A172 (cell line): ENCODE results near the gene FCRLB. TPM values are rescaled to one million over a fixed set of nuclear protein-coding genes. Genes with fewer than 3 reads are reported as not detected.
A peak's percentile ranks its signal among the peaks of the same experiment; 100 is the strongest.
"Not testable (repeated sequence)": the region's sequence is repeated elsewhere in the genome, so short reads cannot be mapped to it uniquely, and the experiment has no call there.

Source experiments
- DNase-seq: peaks from one replicate; pipeline ENCODE4 v3.0.0-alpha.2; 2015; ENCODE audit warnings: low spot score
- total RNA-seq: library from RNA; depleted of rRNA; stranded (reverse); fragments of >200 nt; shearing (Covaris generic); gene quantifications from 2 replicates; pipeline ENCODE4 v1.2.3, GENCODE V29; 2014

The FCRLB gene
- total RNA-seq, 1 experiment from 2014 or later: 2.7 TPM

DNA sequence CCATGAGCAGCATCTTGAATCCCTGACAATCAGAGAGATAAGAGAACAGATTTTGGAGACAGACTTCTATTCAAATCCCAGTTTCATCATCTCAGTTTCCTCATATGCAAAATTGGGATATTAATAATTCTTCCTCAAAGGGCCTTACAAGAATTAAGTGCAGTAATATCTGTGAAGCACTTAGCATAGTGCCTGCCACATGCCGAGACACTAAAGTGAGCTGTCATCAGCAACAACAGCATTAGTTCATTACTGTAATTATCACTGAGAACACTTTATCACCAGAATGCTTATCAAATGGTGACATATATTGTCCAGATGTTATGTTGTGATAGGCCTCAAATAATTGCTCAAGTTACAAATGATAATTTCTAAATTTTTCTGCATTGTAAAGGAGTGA, 922 bp upstream of the FCRLB start:
- DNase-seq: no peak

- peak; percentile 98 for DNase-seq
These were observed 497 bp downstream of the FCRLB start for GRCh38 chr1:161721738-161722343.

GRCh38 chr1:161722406-161722805, 1.1 kb downstream of the FCRLB start:
- DNase-seq: no peak

- DNase-seq: no peak
These were observed 2.3 kb downstream of the FCRLB start for GRCh38 chr1:161723459-161724141.

DNA sequence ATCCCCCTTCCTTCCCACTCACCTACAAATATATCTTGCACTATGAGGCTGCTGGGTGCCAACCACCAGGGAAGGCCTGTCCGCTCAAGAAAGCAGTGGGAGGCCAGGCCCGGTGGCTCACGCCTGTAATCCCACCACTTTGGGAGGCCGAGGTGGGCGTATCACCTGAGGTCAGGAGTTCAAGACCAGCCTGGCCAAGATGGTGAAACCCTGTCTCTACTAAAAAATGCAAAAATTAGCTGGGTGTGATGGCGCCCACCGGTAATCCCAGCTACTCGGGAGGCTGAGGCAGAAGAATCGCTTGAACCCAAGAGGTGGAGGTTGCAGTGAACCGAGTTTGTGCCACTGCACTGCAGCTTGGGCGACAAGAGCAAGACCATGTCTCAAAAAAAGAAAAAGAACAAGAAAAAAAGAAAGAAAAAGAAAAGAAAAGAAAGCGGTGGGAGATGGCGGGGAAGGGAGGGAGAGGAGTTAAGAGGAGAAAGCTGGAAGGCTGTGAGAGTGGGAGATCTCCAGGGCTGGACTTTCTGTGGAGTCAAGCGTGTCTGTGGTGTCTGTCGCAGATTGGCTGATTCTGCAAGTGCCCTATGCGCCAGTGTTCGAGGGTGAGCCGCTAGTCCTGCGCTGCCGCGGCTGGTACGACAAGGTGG, 4.0 kb downstream of the FCRLB start:
- not testable (repeated sequence) for DNase-seq

- peak; percentile 47 for DNase-seq
These were observed 4.6 kb downstream of the FCRLB start for GRCh38 chr1:161725908-161726472.

- peak; percentile 87 for DNase-seq
These were observed 5.3 kb downstream of the FCRLB start for GRCh38 chr1:161726473-161727255.

DNA sequence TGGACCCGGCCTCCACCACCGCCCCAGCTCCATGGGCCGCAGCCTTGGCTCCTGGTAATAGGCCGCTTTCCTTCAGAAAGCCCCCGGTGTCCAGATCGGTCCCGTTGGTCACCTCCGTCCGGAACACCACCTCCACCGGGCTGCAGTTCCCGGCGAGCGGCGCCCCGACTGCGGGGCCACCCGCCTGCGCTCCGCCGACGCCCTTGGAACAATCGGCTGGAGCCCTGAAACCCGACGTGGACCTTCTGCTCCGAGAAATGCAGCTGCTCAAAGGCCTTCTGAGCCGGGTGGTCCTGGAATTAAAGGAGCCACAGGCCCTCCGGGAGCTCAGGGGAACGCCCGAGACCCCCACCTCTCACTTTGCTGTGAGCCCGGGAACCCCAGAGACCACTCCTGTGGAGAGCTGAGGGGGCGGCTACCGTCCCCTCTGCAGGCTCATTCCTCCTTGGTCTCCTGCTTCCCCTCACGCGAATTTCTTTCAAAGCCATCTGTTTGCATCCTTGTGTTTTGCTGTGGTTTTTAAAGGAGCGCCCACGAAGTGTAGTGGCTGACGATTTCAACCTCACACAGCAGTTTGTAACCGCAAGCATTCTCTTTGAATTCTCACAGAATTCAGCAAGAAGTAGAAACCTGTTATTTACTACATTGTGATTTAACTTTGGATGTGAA, 6.0 kb downstream of the FCRLB start:
- DNase-seq: peak; percentile 74

DNA sequence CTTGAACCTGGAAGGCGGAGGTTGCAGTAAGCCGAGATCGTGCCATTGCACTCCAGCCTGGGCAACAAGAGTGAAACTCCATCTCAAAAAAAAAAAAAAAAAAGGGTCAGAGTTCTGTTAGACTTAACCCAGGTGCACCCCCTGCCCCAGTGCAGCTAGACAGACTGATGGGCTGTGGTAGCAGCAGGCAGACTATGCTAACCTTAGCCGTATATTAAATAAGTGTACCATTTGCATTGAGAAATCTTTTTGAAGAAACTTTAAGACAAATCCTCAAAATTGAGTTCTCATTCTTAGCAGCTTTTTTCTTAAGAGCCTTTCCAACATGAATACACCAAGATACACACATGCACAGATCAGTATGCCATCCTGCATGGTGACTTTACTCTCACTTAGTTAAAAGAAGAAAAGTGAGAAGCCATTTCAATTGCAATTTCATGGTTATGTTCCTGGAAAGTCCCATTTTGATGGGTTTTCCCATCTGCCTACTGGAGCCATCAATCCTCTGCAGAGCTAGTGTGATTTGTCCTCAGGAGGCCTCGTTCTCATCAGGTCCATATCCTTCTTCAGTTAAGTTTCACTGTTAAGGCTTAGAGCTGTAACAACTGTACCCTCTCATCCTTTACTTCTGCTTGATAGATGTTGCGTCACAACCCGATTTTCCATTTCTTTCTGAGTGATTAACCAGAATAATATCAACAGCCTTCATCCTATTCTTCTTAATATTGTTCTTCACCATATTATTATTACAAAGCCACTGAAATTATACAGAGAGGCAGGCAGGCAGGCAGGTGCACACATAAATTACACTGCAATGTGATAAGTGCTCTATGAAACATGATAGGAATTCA, 7.3 kb downstream of the FCRLB start:
- DNase-seq: no peak

- peak; percentile 87 for DNase-seq
These were observed 8.8 kb downstream of the FCRLB start for GRCh38 chr1:161730050-161730564.

DNA sequence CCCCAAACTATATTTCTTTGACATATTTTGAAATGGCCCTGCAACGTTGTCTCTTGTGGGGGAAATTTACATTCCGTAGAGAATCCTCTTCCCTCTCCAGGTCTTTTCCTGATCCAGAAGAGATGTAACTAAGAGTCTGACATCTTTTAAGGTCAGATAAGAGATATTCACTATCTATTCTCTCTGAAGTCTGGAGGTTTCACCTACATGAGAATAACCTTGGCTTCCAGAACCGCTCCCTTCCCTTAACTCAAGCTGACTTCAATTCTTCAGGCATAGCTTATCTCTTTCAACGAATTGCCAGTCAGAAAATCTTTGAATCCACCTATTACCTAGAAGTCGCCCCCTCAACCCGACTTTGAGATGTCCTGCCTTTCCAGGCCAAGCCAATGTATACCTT, 9.9 kb downstream of the FCRLB start:
- DNase-seq: no peak

GRCh38 chr1:161731981-161732718, 10.8 kb downstream of the FCRLB start:
- no peak for DNase-seq

DNA sequence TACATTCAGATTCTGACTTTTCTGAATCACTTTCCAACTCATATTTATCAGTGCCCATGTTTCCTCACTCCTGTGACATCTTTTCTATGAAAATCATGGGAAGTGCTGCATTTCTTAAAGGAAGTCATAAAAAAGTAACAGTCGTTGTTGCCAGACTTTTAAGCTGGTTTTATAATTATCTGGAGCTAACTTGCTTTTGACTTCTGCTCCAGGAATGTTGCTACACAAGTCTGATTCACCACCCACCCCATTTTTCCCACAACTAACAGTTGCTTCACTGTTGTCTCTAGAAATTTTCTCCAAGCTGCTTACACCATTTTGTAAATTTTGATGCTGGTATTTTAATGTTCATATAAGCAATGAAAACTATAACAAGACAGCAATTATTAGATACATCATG, 12.2 kb downstream of the FCRLB start:
- peak; percentile 89 for DNase-seq

- DNase-seq: no peak
These were observed 14.5 kb downstream of the FCRLB start for GRCh38 chr1:161735837-161736236.

- peak; percentile 41 for DNase-seq
These were observed 15.1 kb downstream of the FCRLB start for GRCh38 chr1:161736335-161736969.

- no peak for DNase-seq
These were observed 16.3 kb downstream of the FCRLB start for GRCh38 chr1:161737625-161738024.

DNA sequence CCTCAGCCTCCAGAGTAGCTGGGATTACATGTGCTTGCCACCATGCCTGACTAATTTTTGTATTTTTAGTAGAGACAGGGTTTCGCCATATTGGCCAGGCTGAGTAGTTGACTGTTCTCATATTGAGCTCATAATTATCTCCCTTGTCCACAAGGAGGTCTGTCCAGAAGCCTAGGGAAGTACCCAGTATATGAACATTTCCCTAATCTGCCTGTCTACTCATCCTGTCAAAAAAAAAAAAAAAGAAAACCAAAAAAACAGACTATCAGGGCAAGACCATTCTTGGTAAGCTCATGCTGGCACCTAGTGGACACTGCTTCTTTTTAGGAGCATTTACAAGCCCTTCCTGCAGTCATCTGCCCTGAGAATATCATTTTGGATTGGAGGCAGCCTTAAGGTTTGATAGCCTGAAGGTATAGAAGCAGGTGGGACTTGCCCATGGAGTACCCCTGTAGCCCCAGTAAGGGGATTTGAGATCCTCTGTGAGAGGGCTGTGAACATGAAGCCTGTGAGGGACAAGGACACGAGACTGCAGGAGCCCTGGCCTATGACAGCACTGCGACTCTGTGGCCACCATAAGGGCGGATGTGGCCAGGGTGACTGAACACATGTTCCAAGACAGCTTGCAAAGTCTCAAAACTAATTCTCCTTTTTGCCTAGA, 17.4 kb downstream of the FCRLB start:
- peak; percentile 81 for DNase-seq

DNA sequence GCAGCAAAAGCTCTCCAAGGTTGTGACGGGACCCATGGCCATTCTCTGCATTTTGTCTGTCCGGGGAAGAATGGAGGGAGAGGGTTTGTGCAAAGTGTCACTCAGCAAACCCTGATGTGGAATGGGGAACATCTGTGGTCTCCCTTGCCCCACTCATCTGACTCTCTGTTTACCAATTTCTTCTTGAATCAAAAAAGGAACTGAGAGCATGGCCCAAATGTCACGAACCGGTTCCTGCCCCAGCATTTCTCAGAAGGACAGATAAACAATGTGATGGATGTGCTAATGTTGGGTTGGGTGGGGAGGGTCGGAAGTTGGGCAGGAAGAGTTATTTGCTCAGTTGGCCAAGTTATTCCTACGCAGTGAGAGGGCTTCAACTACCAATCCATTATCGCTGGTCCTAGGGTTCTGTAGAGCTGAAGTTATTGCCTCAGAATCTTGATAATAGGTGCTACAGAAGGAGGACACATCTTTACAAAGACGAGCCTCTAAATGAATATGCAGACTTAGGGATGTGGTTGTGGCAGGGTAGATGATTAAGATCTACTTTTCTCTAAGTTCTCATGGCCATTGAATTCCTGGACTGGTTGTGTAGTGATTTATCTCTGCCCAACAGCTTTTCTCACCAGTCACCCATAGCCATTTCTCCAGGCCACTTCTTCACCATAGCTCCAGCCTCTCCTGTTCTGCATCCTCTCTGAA, 18.7 kb downstream of the FCRLB start:
- DNase-seq: no peak
